T-helper 2 cell treated with Interferon-gamma antibody and Interleukin-4, amounts not matched to agents 5 μg/mL and 100 μg/mL, for 36 hours (primary cell): ENCODE results near the gene JPT1.
"Not testable (repeated sequence)": the region's sequence is repeated elsewhere in the genome, so short reads cannot be mapped to it uniquely, and the experiment has no call there.

Experiments
- DNase-seq: peaks from one replicate; pipeline ENCODE4 v3.0.0; 2021; ENCODE audit warnings: low spot score
- H3K27ac Mint-ChIP-seq: one replicate; pipeline ENCODE4 v1.8.0; 2021; ENCODE audit warnings: mild to moderate bottlenecking, mixed read lengths
- H3K27me3 Mint-ChIP-seq: one replicate; pipeline ENCODE4 v1.8.0; 2021; ENCODE audit warnings: low read depth, mixed read lengths
- H3K36me3 Mint-ChIP-seq: one replicate; pipeline ENCODE4 v1.8.0; 2021; ENCODE audit warnings: low read depth, mixed read lengths
- H3K4me1 Mint-ChIP-seq: one replicate; pipeline ENCODE4 v1.8.0; 2021; ENCODE audit warnings: low read depth, mixed read lengths
- H3K4me3 Mint-ChIP-seq: one replicate; pipeline ENCODE4 v1.8.0; 2022; ENCODE audit warnings: mild to moderate bottlenecking, moderate library complexity, mixed read lengths
- H3K9me3 Mint-ChIP-seq: one replicate; pipeline ENCODE4 v1.8.0; 2021; ENCODE audit warnings: mixed read lengths

The JPT1 gene

DNA sequence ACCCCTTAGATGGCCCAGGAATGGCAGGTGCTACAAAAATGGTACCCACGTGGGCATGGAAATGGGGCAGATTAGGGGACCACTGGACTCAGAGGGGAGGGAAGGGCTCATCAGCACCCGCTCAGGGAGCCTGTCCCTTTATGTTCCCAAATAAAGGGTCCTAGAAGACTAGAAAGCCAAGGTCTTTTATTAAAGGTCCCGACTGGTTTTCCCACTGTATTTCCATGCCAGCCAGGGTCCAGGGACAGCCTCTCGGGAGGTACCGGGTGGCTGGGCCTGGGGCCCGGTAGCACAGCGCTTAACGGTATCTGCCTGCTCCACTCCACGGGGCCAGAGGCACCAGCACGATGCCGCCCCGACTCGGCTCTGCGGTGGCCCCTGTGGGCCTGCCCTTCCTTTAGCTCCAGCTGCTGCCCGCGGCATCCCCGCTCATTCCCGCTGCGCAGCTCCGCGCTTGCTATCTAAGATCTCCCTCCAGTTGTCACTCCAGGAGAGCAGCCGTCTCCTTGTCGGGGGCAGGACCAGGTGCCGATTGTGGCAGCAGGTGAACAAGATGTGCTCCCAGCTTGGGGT lies 24.2 kb downstream of the JPT1 start:
- peaks cover 24% of the 10 kb centered on the region for H3K4me1 Mint-ChIP-seq
- H3K36me3 Mint-ChIP-seq: peaks cover 19% of the 10 kb centered on the region
- no peak for DNase-seq
- no peaks in the 10 kb centered on the region for H3K9me3 Mint-ChIP-seq
- peak overlapping the region; percentile 90 for H3K27ac Mint-ChIP-seq
- peak overlapping the region; percentile 90 for H3K4me3 Mint-ChIP-seq
- no peaks in the 10 kb centered on the region for H3K27me3 Mint-ChIP-seq

- no peaks in the 10 kb centered on the region for H3K27me3 Mint-ChIP-seq
- no peaks in the 10 kb centered on the region for H3K9me3 Mint-ChIP-seq
- peaks cover 21% of the 10 kb centered on the region for H3K36me3 Mint-ChIP-seq
- peak overlapping the region; percentile 67 for H3K4me3 Mint-ChIP-seq
- peaks cover 29% of the 10 kb centered on the region for H3K4me1 Mint-ChIP-seq
- peak overlapping the region; percentile 31 for H3K27ac Mint-ChIP-seq
- DNase-seq: no peak
These were observed 24.7 kb downstream of the JPT1 start for GRCh38 chr17:75129576-75129975.

GRCh38 chr17:75128694-75129505 lies 25.4 kb downstream of the JPT1 start:
- Mint-ChIP-seq H3K27ac (no peak overlapping the region), H3K27me3 (no peaks in the 10 kb centered on the region), H3K4me3 (no peak overlapping the region), H3K4me1 (peaks cover 36% of the 10 kb centered on the region), H3K9me3 (no peaks in the 10 kb centered on the region), H3K36me3 (peaks cover 28% of the 10 kb centered on the region)
- DNase-seq: no peak

GRCh38 chr17:75127936-75128335 lies 26.4 kb downstream of the JPT1 start:
- not testable (repeated sequence) for H3K9me3 Mint-ChIP-seq, H3K4me3 Mint-ChIP-seq, H3K27me3 Mint-ChIP-seq, DNase-seq
- peaks cover 37% of the 10 kb centered on the region for H3K4me1 Mint-ChIP-seq
- peaks cover 29% of the 10 kb centered on the region for H3K36me3 Mint-ChIP-seq
- H3K27ac Mint-ChIP-seq: peak overlapping the region; percentile 63

- no peak for DNase-seq
- Mint-ChIP-seq H3K27me3 (no peaks in the 10 kb centered on the region), H3K4me3 (no peak overlapping the region), H3K4me1 (peaks cover 34% of the 10 kb centered on the region), H3K27ac (no peak overlapping the region), H3K9me3 (no peaks in the 10 kb centered on the region), H3K36me3 (peaks cover 29% of the 10 kb centered on the region)
These were observed 27.4 kb downstream of the JPT1 start for GRCh38 chr17:75126954-75127353.

- Mint-ChIP-seq H3K4me1 (peaks cover 34% of the 10 kb centered on the region), H3K4me3 (peak overlapping the region; percentile 47), H3K9me3 (no peaks in the 10 kb centered on the region), H3K27ac (peak overlapping the region; percentile 84), H3K36me3 (peaks cover 31% of the 10 kb centered on the region), H3K27me3 (no peaks in the 10 kb centered on the region)
- DNase-seq: no peak
These were observed 28.3 kb downstream of the JPT1 start for GRCh38 chr17:75125984-75126383.

- Mint-ChIP-seq H3K9me3 (no peaks in the 10 kb centered on the region), H3K4me3 (peak overlapping the region; percentile 65), H3K27me3 (no peaks in the 10 kb centered on the region), H3K36me3 (peaks cover 31% of the 10 kb centered on the region), H3K27ac (peak overlapping the region; percentile 91), H3K4me1 (peaks cover 30% of the 10 kb centered on the region)
- DNase-seq: no peak
These were observed 29.5 kb downstream of the JPT1 start for GRCh38 chr17:75124819-75125162.

GRCh38 chr17:75124041-75124818 lies 30.1 kb downstream of the JPT1 start:
- Mint-ChIP-seq H3K27me3 (no peaks in the 10 kb centered on the region), H3K4me1 (peaks cover 27% of the 10 kb centered on the region), H3K27ac (peak overlapping the region; percentile 91), H3K36me3 (peaks cover 25% of the 10 kb centered on the region), H3K4me3 (peak overlapping the region; percentile 65), H3K9me3 (no peaks in the 10 kb centered on the region)
- peak; percentile 44 for DNase-seq

DNA sequence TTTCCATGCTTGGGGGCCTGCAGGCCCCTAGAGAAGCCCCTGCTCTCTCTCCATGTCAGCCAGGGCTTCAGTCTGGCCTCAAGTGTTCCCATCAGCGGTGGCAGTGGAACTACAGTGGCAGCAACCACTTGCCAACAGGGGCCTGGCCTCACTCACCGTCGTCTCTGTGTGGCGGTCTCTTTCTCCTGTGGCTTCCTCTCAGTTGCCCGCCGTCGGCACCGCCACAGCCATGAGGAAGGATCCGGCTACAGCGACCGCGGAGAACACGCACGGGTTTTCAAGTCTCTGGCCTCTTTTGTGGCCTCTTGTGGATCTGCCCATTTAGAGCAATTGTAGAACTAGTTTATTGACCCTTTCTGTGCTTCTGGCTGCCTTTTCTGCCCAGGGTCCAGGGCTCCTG lies 36.0 kb downstream of the JPT1 start:
- Mint-ChIP-seq H3K9me3 (no peaks in the 10 kb centered on the region), H3K4me3 (no peak overlapping the region), H3K27me3 (no peaks in the 10 kb centered on the region), H3K4me1 (peaks cover 16% of the 10 kb centered on the region), H3K27ac (no peak overlapping the region), H3K36me3 (peaks cover 25% of the 10 kb centered on the region)
- DNase-seq: no peak

GRCh38 chr17:75116737-75117136 lies 37.6 kb downstream of the JPT1 start:
- peaks cover 22% of the 10 kb centered on the region for H3K4me1 Mint-ChIP-seq
- DNase-seq: no peak
- H3K36me3 Mint-ChIP-seq: peaks cover 35% of the 10 kb centered on the region
- H3K27ac Mint-ChIP-seq: no peak overlapping the region
- H3K9me3 Mint-ChIP-seq: no peaks in the 10 kb centered on the region
- H3K27me3 Mint-ChIP-seq: no peaks in the 10 kb centered on the region
- H3K4me3 Mint-ChIP-seq: no peak overlapping the region

GRCh38 chr17:75115555-75115954 lies 38.8 kb downstream of the JPT1 start:
- Mint-ChIP-seq H3K36me3 (peaks cover 32% of the 10 kb centered on the region), H3K9me3 (no peaks in the 10 kb centered on the region), H3K4me1 (peaks cover 23% of the 10 kb centered on the region), H3K27ac (no peak overlapping the region), H3K27me3 (no peaks in the 10 kb centered on the region), H3K4me3 (no peak overlapping the region)
- DNase-seq: no peak

- H3K27me3 Mint-ChIP-seq: no peaks in the 10 kb centered on the region
- peak overlapping the region; percentile 91 for H3K27ac Mint-ChIP-seq
- H3K4me1 Mint-ChIP-seq: peaks cover 25% of the 10 kb centered on the region
- H3K36me3 Mint-ChIP-seq: peaks cover 29% of the 10 kb centered on the region
- peak overlapping the region; percentile 87 for H3K4me3 Mint-ChIP-seq
- H3K9me3 Mint-ChIP-seq: no peaks in the 10 kb centered on the region
- no peak for DNase-seq
These were observed 39.6 kb downstream of the JPT1 start for GRCh38 chr17:75114552-75115314.

- Mint-ChIP-seq H3K27ac (peak overlapping the region; percentile 91), H3K36me3 (peaks cover 26% of the 10 kb centered on the region), H3K27me3 (no peaks in the 10 kb centered on the region), H3K4me3 (peak overlapping the region; percentile 87), H3K4me1 (peaks cover 26% of the 10 kb centered on the region), H3K9me3 (no peaks in the 10 kb centered on the region)
- DNase-seq: peak; percentile 83
These were observed 40.3 kb downstream of the JPT1 start for GRCh38 chr17:75113798-75114551.
